Measurements from ENCODE around the gene PGAP2. TPM values are rescaled to one million over a fixed set of nuclear protein-coding genes. Genes with fewer than 3 reads are reported as not detected.
A peak's percentile ranks its signal among the peaks of the same experiment; 100 is the strongest.

Gene PGAP2
- total and polyA plus RNA-seq, 2 of the 13 experiments (the other 11 are each of a cell fraction or from before 2014, with no cell fraction given), result 21.5 to 47.8 TPM

GRCh38 chr11:3797329-3798090 lies 10.8 kb upstream of the PGAP2 start, which contains the start of gene NUP98 (continued):
- no peak for TF ChIP-seq ZBTB37 (CRISPR knock-in tag; IDR thresholded peaks at IDR 0.05)
- TF ChIP-seq POGZ (CRISPR knock-in tag; IDR thresholded peaks at IDR 0.05), result peak; percentile 91
- TF ChIP-seq KDM6A (CRISPR knock-in tag; IDR thresholded peaks at IDR 0.05; ENCODE audit: low read depth), result no peak
- TF ChIP-seq RARA (CRISPR knock-in tag; IDR thresholded peaks at IDR 0.05), result 0 out of 2 replicates have a peak, but pooled peaks have one; percentile 9
- peak; percentile 41 for TF ChIP-seq ZNF605 (CRISPR knock-in tag; IDR thresholded peaks at IDR 0.05)
- TF ChIP-seq ZNF260 (CRISPR knock-in tag; IDR thresholded peaks at IDR 0.05; ENCODE audit: borderline replicate concordance, low read depth), result no peak
- no peak; the same call in 1 of the 2 replicates for TF ChIP-seq IRF9 (CRISPR knock-in tag; IDR thresholded peaks at IDR 0.05; ENCODE audit: borderline replicate concordance)
- TF ChIP-seq ZNF567 (CRISPR knock-in tag; IDR thresholded peaks at IDR 0.05; ENCODE audit: borderline replicate concordance), result peak; percentile 79; the same call in 1 of the 2 replicates
- TF ChIP-seq SMAD9 (CRISPR knock-in tag; IDR thresholded peaks at IDR 0.05), result 0 out of 2 replicates have a peak, but pooled peaks have one; percentile 42
- TF ChIP-seq MTA1 (CRISPR knock-in tag; IDR thresholded peaks at IDR 0.05; ENCODE audit: borderline replicate concordance), result no peak; the same call in 1 of the 2 replicates
- TF ChIP-seq NFIB (CRISPR knock-in tag; IDR thresholded peaks at IDR 0.05; ENCODE audit: borderline replicate concordance), result no peak
- no peak for TF ChIP-seq PAX8 (CRISPR knock-in tag; IDR thresholded peaks at IDR 0.05; ENCODE audit: borderline replicate concordance)
- TF ChIP-seq ELF1 (CRISPR knock-in tag; IDR thresholded peaks at IDR 0.05), result peak; percentile 51
- no peak for TF ChIP-seq MIER2 (CRISPR knock-in tag; IDR thresholded peaks at IDR 0.05)
- TF ChIP-seq ZBTB1 (CRISPR knock-in tag; IDR thresholded peaks at IDR 0.05; ENCODE audit: borderline replicate concordance), result no peak
- TF ChIP-seq ZNF737 (CRISPR knock-in tag; IDR thresholded peaks at IDR 0.05; ENCODE audit: borderline replicate concordance), result no peak
- TF ChIP-seq ZNF264 (CRISPR knock-in tag; IDR thresholded peaks at IDR 0.05), result peak; percentile 74; the same call in 1 of the 2 replicates
- TF ChIP-seq TFDP1 (CRISPR knock-in tag; IDR thresholded peaks at IDR 0.05; ENCODE audit: borderline replicate concordance), result peak; percentile 93
- peak; percentile 85; the same call in 1 of the 2 replicates for TF ChIP-seq ZNF766 (CRISPR knock-in tag; IDR thresholded peaks at IDR 0.05; ENCODE audit: borderline replicate concordance)
- peak; percentile 89 for TF ChIP-seq RFX5 (IDR thresholded peaks at IDR 0.05; ENCODE audit: low read depth, low read length)
- TF ChIP-seq REPIN1 (CRISPR knock-in tag; IDR thresholded peaks at IDR 0.05; ENCODE audit: borderline replicate concordance, low read depth), result peak; percentile 84
- TF ChIP-seq ZNF143 (CRISPR knock-in tag; IDR thresholded peaks at IDR 0.05), result peak; percentile 80
- peak; percentile 90 for TF ChIP-seq GABPB1 (CRISPR knock-in tag; IDR thresholded peaks at IDR 0.05)
- TF ChIP-seq ZBTB46 (CRISPR knock-in tag; IDR thresholded peaks at IDR 0.05; ENCODE audit: borderline replicate concordance), result no peak
- TF ChIP-seq ZNF775 (CRISPR knock-in tag; IDR thresholded peaks at IDR 0.05; ENCODE audit: borderline replicate concordance), result 0 out of 2 replicates have a peak, but pooled peaks have one; percentile 66

All from HepG2 (cell line).